Nephron progenitor cell (in vitro differentiated cells): ENCODE results near the gene CAMK2N1.

Experiments
- DNase-seq: peaks from one replicate; pipeline ENCODE4 v3.0.0; 2021
- H3K27ac Mint-ChIP-seq: 2 replicates; pipeline ENCODE4 v1.8.0; 2021; ENCODE audit warnings: mild to moderate bottlenecking, moderate library complexity, mixed read lengths
- H3K27me3 Mint-ChIP-seq: 2 replicates; pipeline ENCODE4 v1.8.0; 2021; ENCODE audit warnings: mild to moderate bottlenecking, low read depth, mixed read lengths; ENCODE audit not compliant: poor library complexity
- H3K36me3 Mint-ChIP-seq: 2 replicates; pipeline ENCODE4 v1.8.0; 2021; ENCODE audit warnings: low read depth, mixed read lengths
- H3K4me1 Mint-ChIP-seq: 2 replicates; pipeline ENCODE4 v1.8.0; 2021; ENCODE audit warnings: mixed read lengths
- H3K4me3 Mint-ChIP-seq: 2 replicates; pipeline ENCODE4 v1.8.0; 2021; ENCODE audit warnings: mild to moderate bottlenecking, moderate library complexity, mixed read lengths
- H3K9me3 Mint-ChIP-seq: 2 replicates; pipeline ENCODE4 v1.8.0; 2021; ENCODE audit warnings: mild to moderate bottlenecking, moderate library complexity, mixed read lengths
- CTCF ChIP-seq: fragments of 200-600 bp; sonication (generic); IDR thresholded peaks from 2 replicates; pipeline ENCODE4 v1.5.0; 2021; ENCODE audit warnings: antibody characterized with exemption

CAMK2N1 gene

GRCh38 chr1:20472860-20473711 lies 12.9 kb downstream of the CAMK2N1 start:
- no peaks in the 10 kb centered on the region for H3K36me3 Mint-ChIP-seq
- H3K27me3 Mint-ChIP-seq = peaks cover 70% of the 10 kb centered on the region
- DNase-seq = peak; percentile 83
- no peaks in the 10 kb centered on the region for H3K9me3 Mint-ChIP-seq
- no peak for TF ChIP-seq CTCF
- peak overlapping the region; percentile 53 for H3K4me3 Mint-ChIP-seq
- H3K27ac Mint-ChIP-seq = no peak overlapping the region
- H3K4me1 Mint-ChIP-seq = peaks cover 43% of the 10 kb centered on the region

DNA sequence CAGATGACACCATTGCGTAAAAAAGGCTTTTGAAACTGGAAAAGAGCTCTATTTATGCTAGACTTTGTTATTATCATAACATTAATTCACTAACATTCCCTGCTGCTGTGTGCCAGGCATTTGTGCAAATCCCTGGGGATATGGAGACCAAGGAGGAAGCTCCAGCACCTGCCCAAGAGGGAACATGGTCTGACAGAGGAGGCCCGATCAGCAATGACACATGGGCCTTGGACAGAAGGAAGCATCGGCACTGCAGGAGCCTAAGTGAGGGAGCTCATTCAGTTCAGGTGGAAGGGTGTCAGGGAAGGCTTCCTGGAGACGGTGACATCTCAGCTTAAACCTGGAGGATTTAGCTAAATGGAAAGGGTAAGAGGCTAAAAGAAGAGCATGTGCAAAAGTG lies 13.9 kb downstream of the CAMK2N1 start:
- no peak overlapping the region for H3K4me3 Mint-ChIP-seq
- no peaks in the 10 kb centered on the region for H3K36me3 Mint-ChIP-seq
- no peak for TF ChIP-seq CTCF
- no peak for DNase-seq
- no peaks in the 10 kb centered on the region for H3K9me3 Mint-ChIP-seq
- H3K27me3 Mint-ChIP-seq = peaks cover 75% of the 10 kb centered on the region
- H3K27ac Mint-ChIP-seq = no peak overlapping the region
- H3K4me1 Mint-ChIP-seq = peaks cover 33% of the 10 kb centered on the region

- H3K27ac Mint-ChIP-seq = no peak overlapping the region
- TF ChIP-seq CTCF = no peak
Measured at GRCh38 chr1:20470194-20470593, 15.8 kb downstream of the CAMK2N1 start.

GRCh38 chr1:20469406-20470076 lies 16.5 kb downstream of the CAMK2N1 start:
- Mint-ChIP-seq H3K4me1 (peaks cover 22% of the 10 kb centered on the region), H3K4me3 (no peak overlapping the region), H3K9me3 (no peaks in the 10 kb centered on the region), H3K27me3 (peaks cover 58% of the 10 kb centered on the region), H3K27ac (no peak overlapping the region), H3K36me3 (no peaks in the 10 kb centered on the region)
- DNase-seq = no peak
- TF ChIP-seq CTCF = no peak

More at GRCh38 chr1:20470194-20470593, 15.8 kb downstream of the CAMK2N1 start:
- no peak for DNase-seq
- Mint-ChIP-seq H3K4me1 (peaks cover 27% of the 10 kb centered on the region), H3K9me3 (no peaks in the 10 kb centered on the region), H3K27me3 (peaks cover 64% of the 10 kb centered on the region), H3K4me3 (no peak overlapping the region), H3K36me3 (no peaks in the 10 kb centered on the region)

- DNase-seq = no peak
- Mint-ChIP-seq H3K9me3 (no peaks in the 10 kb centered on the region), H3K27me3 (peaks cover 45% of the 10 kb centered on the region), H3K4me1 (peaks cover 14% of the 10 kb centered on the region), H3K27ac (no peak overlapping the region), H3K36me3 (no peaks in the 10 kb centered on the region), H3K4me3 (no peak overlapping the region)
- no peak for TF ChIP-seq CTCF
Measured at GRCh38 chr1:20466273-20466672, 19.7 kb downstream of the CAMK2N1 start.
